HepG2 (cell line): ENCODE data around the gene NUP155. TPM values are rescaled to one million over a fixed set of nuclear protein-coding genes. Genes with fewer than 3 reads are reported as not detected.

Experiments used
- EP300 ChIP-seq, 3 experiments: sonication (generic) in 1 of 3; formaldehyde crosslinking in 1 of 3; IDR thresholded peaks; 2 replicates each; pipeline versions ENCODE4 v1.5.1 to v1.6.1; 2011 to 2020; ENCODE audit warnings: low read depth in 2 of 3, low read length in 2 of 3, borderline replicate concordance in 1 of 3, improper control_type of control experiment in 1 of 3, mild to moderate bottlenecking in 1 of 3, missing genetic modification reagents in 1 of 3, moderate library complexity in 1 of 3
- HNF1A ChIP-seq, 2 experiments: sonication (generic) in 1 of 2; formaldehyde crosslinking in 1 of 2; IDR thresholded peaks; 2 replicates each; pipeline versions ENCODE4 v1.4.0 to v1.6.1; 2016 to 2020; ENCODE audit warnings: borderline replicate concordance in 1 of 2, low read depth in 1 of 2, mild to moderate bottlenecking in 1 of 2, missing genetic modification reagents in 1 of 2
- IKZF4 ChIP-seq: sonication (generic); formaldehyde crosslinking; IDR thresholded peaks from 2 replicates; pipeline ENCODE4 v1.5.1; 2020; ENCODE audit warnings: borderline replicate concordance, mild to moderate bottlenecking, low read depth, missing genetic modification reagents; ENCODE audit errors: not compliant biosample characterization
- MLX ChIP-seq: IDR thresholded peaks from 2 replicates; pipeline ENCODE4 v1.6.1; 2016
- MTA3 ChIP-seq: sonication (generic); formaldehyde crosslinking; IDR thresholded peaks from 2 replicates; pipeline ENCODE4 v1.4.0; 2020; ENCODE audit warnings: missing genetic modification reagents
- SMARCC2 ChIP-seq: fragments of 450-650 bp; IDR thresholded peaks from 2 replicates; pipeline ENCODE4 v1.6.1; 2017; ENCODE audit warnings: antibody characterized with exemption, mild to moderate bottlenecking
- ZFP36L2 ChIP-seq: sonication (generic); formaldehyde crosslinking; IDR thresholded peaks from 2 replicates; pipeline ENCODE4 v1.4.0; 2020; ENCODE audit warnings: missing genetic modification reagents
- ZNF20 ChIP-seq: sonication (generic); formaldehyde crosslinking; IDR thresholded peaks from 2 replicates; pipeline ENCODE4 v1.4.0; 2020; ENCODE audit warnings: mild to moderate bottlenecking, moderate library complexity, missing genetic modification reagents
- ZNF446 ChIP-seq: sonication (generic); formaldehyde crosslinking; IDR thresholded peaks from 2 replicates; pipeline ENCODE4 v1.5.0; 2020; ENCODE audit warnings: mild to moderate bottlenecking, missing genetic modification reagents
- ZNF619 ChIP-seq: sonication (generic); formaldehyde crosslinking; IDR thresholded peaks from 2 replicates; pipeline ENCODE4 v1.4.0; 2020; ENCODE audit warnings: mild to moderate bottlenecking, missing genetic modification reagents
- ZNF639 ChIP-seq: conservative IDR thresholded peaks from 2 replicates; pipeline ENCODE4 v1.6.1; 2018; ENCODE audit warnings: missing genetic modification reagents
- ZNF772 ChIP-seq: sonication (generic); formaldehyde crosslinking; IDR thresholded peaks from 2 replicates; pipeline ENCODE4 v1.5.0; 2020; ENCODE audit warnings: mild to moderate bottlenecking, missing genetic modification reagents
- polyA plus RNA-seq, 8 experiments: library from polyadenylated mRNA; depleted of rRNA in 3 of 8; stranded (reverse) in 7 of 8; unstranded in 1 of 8; fragments of >200 nt; fragmentation: Illumina TruSeq in 4 of 8; extraction: Trizol in 4 of 8; gene quantifications; 2 replicates each; pipeline versions ENCODE4 v1.2.1 to v1.2.3, GENCODE V29; 2011 to 2016; ENCODE audit warnings: low read depth in 4 of 8, missing spikeins in 1 of 8, mixed read lengths in 1 of 8; ENCODE audit not compliant: insufficient read depth in 1 of 8
- total RNA-seq, 5 experiments: library from RNA; depleted of rRNA; stranded (reverse); fragments of >200 nt; fragmentation: Illumina TruSeq; extraction: Trizol; gene quantifications; 2 replicates each; pipeline ENCODE4 v1.2.3, GENCODE V29; 2016; ENCODE audit warnings: low read depth in 1 of 5
- TF ChIP-seq, protein P1 (sequence below): sonication (generic); formaldehyde crosslinking; IDR thresholded peaks from 2 replicates; pipeline ENCODE4 v1.4.0; 2020; ENCODE audit warnings: missing genetic modification reagents

The NUP155 gene
- total and polyA plus RNA-seq, 2 of the 13 experiments (the other 11 are each of a cell fraction or from before 2014, with no cell fraction given) = 13.0 to 57.4 TPM

DNA sequence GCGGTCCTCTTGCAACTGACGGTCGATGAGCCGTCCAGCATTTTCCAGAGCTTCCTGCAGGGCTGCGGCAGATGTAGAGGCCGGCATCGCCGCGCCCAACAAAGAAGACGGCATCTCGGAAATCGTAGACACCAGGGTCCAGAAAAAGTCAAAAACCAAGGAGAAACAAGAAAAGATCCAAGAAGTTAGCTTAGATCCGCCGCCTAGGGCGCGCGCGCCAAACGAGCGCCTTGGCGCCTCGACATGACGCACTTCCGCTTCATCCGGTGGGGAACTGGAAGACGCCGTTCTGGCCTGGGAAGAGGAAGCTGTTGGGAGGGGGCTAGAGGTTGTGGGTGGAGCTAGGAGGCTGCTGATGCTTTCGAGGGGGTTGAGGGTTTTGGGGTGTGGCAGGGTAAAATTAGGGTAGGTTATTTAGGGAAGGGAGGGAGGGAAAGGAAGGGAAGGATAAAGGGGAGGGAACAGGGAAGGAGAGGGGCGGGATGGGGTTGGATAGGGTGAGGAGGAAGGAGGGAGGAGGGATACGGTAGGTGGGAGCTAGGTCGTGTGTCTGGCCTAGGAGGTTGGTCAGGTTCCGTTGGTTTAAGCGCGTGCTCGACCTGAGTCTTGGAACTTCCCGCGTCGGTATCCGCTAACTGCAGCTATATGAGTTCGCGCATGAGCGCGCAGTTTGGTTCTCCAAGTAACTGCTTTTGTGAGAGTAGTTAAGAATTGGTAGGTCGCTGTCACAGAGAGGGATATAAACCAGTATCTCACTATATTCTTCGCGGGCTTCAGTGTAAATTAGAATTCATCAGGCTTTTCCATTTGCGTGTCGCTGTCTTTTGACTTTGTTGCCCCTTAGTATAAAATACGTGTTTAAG lies at the start of gene NUP155 (continued):
- no peak for TF ChIP-seq ZNF639 (CRISPR knock-in tag)
- TF ChIP-seq SMARCC2 = no peak
- no peak for TF ChIP-seq EP300 (IDR thresholded peaks at IDR 0.05; ENCODE audit: low read depth in 2 of 2, low read length in 2 of 2)
- TF ChIP-seq EP300 (CRISPR knock-in tag; IDR thresholded peaks at IDR 0.05; ENCODE audit: borderline replicate concordance) = no peak
- TF ChIP-seq IKZF4 (CRISPR knock-in tag) = peak; percentile 15
- TF ChIP-seq, protein P1, sequence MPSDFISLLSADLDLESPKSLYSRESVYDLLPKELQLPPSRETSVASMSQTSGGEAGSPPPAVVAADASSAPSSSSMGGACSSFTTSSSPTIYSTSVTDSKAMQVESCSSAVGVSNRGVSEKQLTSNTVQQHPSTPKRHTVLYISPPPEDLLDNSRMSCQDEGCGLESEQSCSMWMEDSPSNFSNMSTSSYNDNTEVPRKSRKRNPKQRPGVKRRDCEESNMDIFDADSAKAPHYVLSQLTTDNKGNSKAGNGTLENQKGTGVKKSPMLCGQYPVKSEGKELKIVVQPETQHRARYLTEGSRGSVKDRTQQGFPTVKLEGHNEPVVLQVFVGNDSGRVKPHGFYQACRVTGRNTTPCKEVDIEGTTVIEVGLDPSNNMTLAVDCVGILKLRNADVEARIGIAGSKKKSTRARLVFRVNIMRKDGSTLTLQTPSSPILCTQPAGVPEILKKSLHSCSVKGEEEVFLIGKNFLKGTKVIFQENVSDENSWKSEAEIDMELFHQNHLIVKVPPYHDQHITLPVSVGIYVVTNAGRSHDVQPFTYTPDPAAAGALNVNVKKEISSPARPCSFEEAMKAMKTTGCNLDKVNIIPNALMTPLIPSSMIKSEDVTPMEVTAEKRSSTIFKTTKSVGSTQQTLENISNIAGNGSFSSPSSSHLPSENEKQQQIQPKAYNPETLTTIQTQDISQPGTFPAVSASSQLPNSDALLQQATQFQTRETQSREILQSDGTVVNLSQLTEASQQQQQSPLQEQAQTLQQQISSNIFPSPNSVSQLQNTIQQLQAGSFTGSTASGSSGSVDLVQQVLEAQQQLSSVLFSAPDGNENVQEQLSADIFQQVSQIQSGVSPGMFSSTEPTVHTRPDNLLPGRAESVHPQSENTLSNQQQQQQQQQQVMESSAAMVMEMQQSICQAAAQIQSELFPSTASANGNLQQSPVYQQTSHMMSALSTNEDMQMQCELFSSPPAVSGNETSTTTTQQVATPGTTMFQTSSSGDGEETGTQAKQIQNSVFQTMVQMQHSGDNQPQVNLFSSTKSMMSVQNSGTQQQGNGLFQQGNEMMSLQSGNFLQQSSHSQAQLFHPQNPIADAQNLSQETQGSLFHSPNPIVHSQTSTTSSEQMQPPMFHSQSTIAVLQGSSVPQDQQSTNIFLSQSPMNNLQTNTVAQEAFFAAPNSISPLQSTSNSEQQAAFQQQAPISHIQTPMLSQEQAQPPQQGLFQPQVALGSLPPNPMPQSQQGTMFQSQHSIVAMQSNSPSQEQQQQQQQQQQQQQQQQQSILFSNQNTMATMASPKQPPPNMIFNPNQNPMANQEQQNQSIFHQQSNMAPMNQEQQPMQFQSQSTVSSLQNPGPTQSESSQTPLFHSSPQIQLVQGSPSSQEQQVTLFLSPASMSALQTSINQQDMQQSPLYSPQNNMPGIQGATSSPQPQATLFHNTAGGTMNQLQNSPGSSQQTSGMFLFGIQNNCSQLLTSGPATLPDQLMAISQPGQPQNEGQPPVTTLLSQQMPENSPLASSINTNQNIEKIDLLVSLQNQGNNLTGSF (CRISPR knock-in tag) = no peak
- TF ChIP-seq HNF1A (IDR thresholded peaks at IDR 0.05; ENCODE audit: low read depth) = no peak
- TF ChIP-seq HNF1A (CRISPR knock-in tag; IDR thresholded peaks at IDR 0.05; ENCODE audit: borderline replicate concordance) = no peak
- TF ChIP-seq ZNF772 (CRISPR knock-in tag) = peak; percentile 48
- no peak for TF ChIP-seq MLX (CRISPR knock-in tag)
- TF ChIP-seq ZNF20 = no peak
- TF ChIP-seq ZNF446 = no peak
- TF ChIP-seq ZNF619 (CRISPR knock-in tag) = no peak
- no peak for TF ChIP-seq MTA3
- TF ChIP-seq ZFP36L2 (CRISPR knock-in tag) = no peak
